MM.1S (cell line): ENCODE measurements around the gene C10orf143.

ENCODE experiments used
- DNase-seq: peaks from one replicate; pipeline ENCODE4 v3.0.0-alpha.2; 2015
- H2AFZ ChIP-seq: fragments of 300-600 bp; sonication (generic); 2 replicates; pipeline ENCODE4 v1.6.0; 2016; ENCODE audit warnings: antibody characterized with exemption, low read length
- H3F3A ChIP-seq: fragments of 300-600 bp; sonication (generic); 2 replicates; pipeline ENCODE4 v1.6.1; 2016; ENCODE audit warnings: mild to moderate bottlenecking, antibody characterized with exemption, low read length, moderate library complexity, mixed read lengths; ENCODE audit not compliant: insufficient read depth
- H3K27ac ChIP-seq: fragments of 300-600 bp; sonication (generic); 2 replicates; pipeline ENCODE4 v1.5.1; 2016; ENCODE audit warnings: mild to moderate bottlenecking, low read length
- H3K27me3 ChIP-seq: fragments of 300-600 bp; sonication (generic); replicated peaks from 2 replicates; pipeline ENCODE4 v1.6.0; 2016; ENCODE audit warnings: low read length; ENCODE audit not compliant: insufficient read depth
- H3K36me3 ChIP-seq: fragments of 300-600 bp; sonication (generic); replicated peaks from 2 replicates; pipeline ENCODE4 v1.6.1; 2016; ENCODE audit warnings: mild to moderate bottlenecking, low read length, mixed read lengths; ENCODE audit not compliant: insufficient read depth
- H3K4me1 ChIP-seq: fragments of 300-600 bp; sonication (generic); 2 replicates; pipeline ENCODE4 v1.6.1; 2016; ENCODE audit warnings: low read length, mixed read lengths
- H3K4me2 ChIP-seq: fragments of 300-600 bp; sonication (generic); 2 replicates; pipeline ENCODE4 v1.6.0; 2016; ENCODE audit warnings: low read depth, low read length
- H3K4me3 ChIP-seq: fragments of 300-600 bp; sonication (generic); 2 replicates; pipeline ENCODE4 v1.5.1; 2016; ENCODE audit warnings: low read length, mixed read lengths
- H3K79me2 ChIP-seq: fragments of 300-600 bp; sonication (generic); 2 replicates; pipeline ENCODE4 v1.6.1; 2016; ENCODE audit warnings: mixed run types, low read length, mixed read lengths
- H3K9ac ChIP-seq: fragments of 300-600 bp; sonication (generic); 2 replicates; pipeline ENCODE4 v1.6.1; 2016; ENCODE audit warnings: low read length, mixed read lengths
- H3K9me2 ChIP-seq: fragments of 300-600 bp; sonication (generic); replicated peaks from 2 replicates; pipeline ENCODE4 v1.6.1; 2016; ENCODE audit warnings: mild to moderate bottlenecking, low read length, mixed read lengths; ENCODE audit not compliant: insufficient read depth
- H3K9me3 ChIP-seq: fragments of 300-600 bp; sonication (generic); replicated peaks from 2 replicates; pipeline ENCODE4 v1.6.1; 2016; ENCODE audit warnings: mild to moderate bottlenecking, low read length, mixed read lengths; ENCODE audit not compliant: insufficient read depth
- H4K20me1 ChIP-seq: fragments of 300-600 bp; sonication (generic); 2 replicates; pipeline ENCODE4 v1.6.1; 2016; ENCODE audit warnings: mild to moderate bottlenecking, low read length, moderate library complexity, mixed read lengths; ENCODE audit not compliant: insufficient read depth
- CTCF ChIP-seq: fragments of 300-600 bp; sonication (generic); IDR thresholded peaks from 2 replicates; pipeline ENCODE4 v1.5.1; 2016; ENCODE audit warnings: antibody characterized with exemption, low read length, mixed read lengths
- EZH2 ChIP-seq: fragments of 300-600 bp; sonication (generic); optimal IDR thresholded peaks from 2 replicates; pipeline ENCODE3; 2017; ENCODE audit warnings: low read depth, mild to moderate bottlenecking, antibody characterized with exemption, low read length, mixed read lengths
- EZH2phosphoT487 ChIP-seq: fragments of 300-600 bp; sonication (generic); IDR thresholded peaks from 2 replicates; pipeline ENCODE4 v1.6.1; 2018; ENCODE audit warnings: antibody characterized with exemption, low read length

The C10orf143 gene

GRCh38 chr10:130041451-130042371 is 68.9 kb downstream of the C10orf143 start:
- no peaks in the 10 kb centered on the region for H3K9me2 ChIP-seq
- no peaks in the 10 kb centered on the region for H4K20me1 ChIP-seq
- no peaks in the 10 kb centered on the region for H3F3A ChIP-seq
- DNase-seq: no peak
- no peaks in the 10 kb centered on the region for H3K9me3 ChIP-seq
- no peak overlapping the region for H2AFZ ChIP-seq
- TF ChIP-seq EZH2phosphoT487 (no peak), EZH2 (no peak), CTCF (no peak)
- no peaks in the 10 kb centered on the region for H3K4me1 ChIP-seq
- H3K9ac ChIP-seq: no peak overlapping the region
- H3K36me3 ChIP-seq: no peaks in the 10 kb centered on the region
- no peaks in the 10 kb centered on the region; the same call in 1 of the 2 replicates for H3K27me3 ChIP-seq
- H3K4me3 ChIP-seq: no peak overlapping the region
- H3K79me2 ChIP-seq: no peaks in the 10 kb centered on the region
- no peak overlapping the region for H3K4me2 ChIP-seq
- H3K27ac ChIP-seq: no peak overlapping the region

GRCh38 chr10:130040817-130041330 is 69.8 kb downstream of the C10orf143 start:
- Histone ChIP-seq H3K4me3 (no peak overlapping the region), H3K79me2 (no peaks in the 10 kb centered on the region), H3K9me2 (no peaks in the 10 kb centered on the region), H3K4me2 (no peak overlapping the region), H3F3A (no peaks in the 10 kb centered on the region), H3K27ac (no peak overlapping the region), H3K9ac (no peak overlapping the region), H4K20me1 (no peaks in the 10 kb centered on the region), H3K9me3 (no peaks in the 10 kb centered on the region), H3K27me3 (no peaks in the 10 kb centered on the region; the same call in 1 of the 2 replicates), H2AFZ (no peak overlapping the region), H3K36me3 (no peaks in the 10 kb centered on the region), H3K4me1 (no peaks in the 10 kb centered on the region)
- no peak for DNase-seq
- TF ChIP-seq CTCF (no peak), EZH2phosphoT487 (no peak), EZH2 (no peak)

GRCh38 chr10:130040351-130040750 is 70.3 kb downstream of the C10orf143 start:
- H4K20me1 ChIP-seq: no peaks in the 10 kb centered on the region
- H3K4me3 ChIP-seq: no peak overlapping the region
- no peaks in the 10 kb centered on the region; the same call in 1 of the 2 replicates for H3K27me3 ChIP-seq
- no peak overlapping the region for H3K4me2 ChIP-seq
- no peaks in the 10 kb centered on the region for H3K4me1 ChIP-seq
- no peaks in the 10 kb centered on the region for H3K9me2 ChIP-seq
- H3K79me2 ChIP-seq: no peaks in the 10 kb centered on the region
- DNase-seq: no peak
- no peak overlapping the region for H3K27ac ChIP-seq
- H3K9ac ChIP-seq: no peak overlapping the region
- H2AFZ ChIP-seq: no peak overlapping the region
- no peaks in the 10 kb centered on the region for H3K9me3 ChIP-seq
- TF ChIP-seq CTCF (no peak), EZH2phosphoT487 (no peak), EZH2 (no peak)
- H3K36me3 ChIP-seq: no peaks in the 10 kb centered on the region
- H3F3A ChIP-seq: no peaks in the 10 kb centered on the region
